Measurements from ENCODE around the gene ETV5. TPM values are rescaled to one million over a fixed set of nuclear protein-coding genes. Genes with fewer than 3 reads are reported as not detected.

ETV5 gene
- total RNA-seq, 1 donor from 2014 or later, result 22.9 TPM

GRCh38 chr3:186082150-186082549 is 26.7 kb downstream of the ETV5 start:
- TF ChIP-seq, protein P1, sequence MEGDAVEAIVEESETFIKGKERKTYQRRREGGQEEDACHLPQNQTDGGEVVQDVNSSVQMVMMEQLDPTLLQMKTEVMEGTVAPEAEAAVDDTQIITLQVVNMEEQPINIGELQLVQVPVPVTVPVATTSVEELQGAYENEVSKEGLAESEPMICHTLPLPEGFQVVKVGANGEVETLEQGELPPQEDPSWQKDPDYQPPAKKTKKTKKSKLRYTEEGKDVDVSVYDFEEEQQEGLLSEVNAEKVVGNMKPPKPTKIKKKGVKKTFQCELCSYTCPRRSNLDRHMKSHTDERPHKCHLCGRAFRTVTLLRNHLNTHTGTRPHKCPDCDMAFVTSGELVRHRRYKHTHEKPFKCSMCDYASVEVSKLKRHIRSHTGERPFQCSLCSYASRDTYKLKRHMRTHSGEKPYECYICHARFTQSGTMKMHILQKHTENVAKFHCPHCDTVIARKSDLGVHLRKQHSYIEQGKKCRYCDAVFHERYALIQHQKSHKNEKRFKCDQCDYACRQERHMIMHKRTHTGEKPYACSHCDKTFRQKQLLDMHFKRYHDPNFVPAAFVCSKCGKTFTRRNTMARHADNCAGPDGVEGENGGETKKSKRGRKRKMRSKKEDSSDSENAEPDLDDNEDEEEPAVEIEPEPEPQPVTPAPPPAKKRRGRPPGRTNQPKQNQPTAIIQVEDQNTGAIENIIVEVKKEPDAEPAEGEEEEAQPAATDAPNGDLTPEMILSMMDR (IDR thresholded peaks at IDR 0.05), result no peak
- no peak overlapping the region for H3K4me3 Mint-ChIP-seq (ENCODE audit: unreplicated experiment)
- no peak overlapping the region for H3K27ac Mint-ChIP-seq (ENCODE audit: unreplicated experiment)
- no peaks in the 10 kb centered on the region for H3K9me3 Mint-ChIP-seq (ENCODE audit: low read depth)
- no peak for DNase-seq (ENCODE audit: low spot score)
- peaks cover 7% of the 10 kb centered on the region for H3K4me1 Mint-ChIP-seq (ENCODE audit: low read depth)
- peaks cover 3% of the 10 kb centered on the region for H3K36me3 Mint-ChIP-seq (ENCODE audit: low read depth)
- no peaks in the 10 kb centered on the region for H3K27me3 Mint-ChIP-seq (ENCODE audit: low read depth)

- Mint-ChIP-seq H3K27ac (ENCODE audit: unreplicated experiment) (no peak overlapping the region), H3K4me1 (ENCODE audit: low read depth) (peaks cover 7% of the 10 kb centered on the region), H3K4me3 (ENCODE audit: unreplicated experiment) (no peak overlapping the region), H3K9me3 (ENCODE audit: low read depth) (no peaks in the 10 kb centered on the region), H3K36me3 (ENCODE audit: low read depth) (peaks cover 3% of the 10 kb centered on the region), H3K27me3 (ENCODE audit: low read depth) (no peaks in the 10 kb centered on the region)
- DNase-seq (ENCODE audit: low spot score), result no peak
- TF ChIP-seq, protein P1 (IDR thresholded peaks at IDR 0.05), result no peak
These were observed 27.2 kb downstream of the ETV5 start for GRCh38 chr3:186081678-186082077.

- H3K36me3 Mint-ChIP-seq (ENCODE audit: low read depth), result peaks cover 3% of the 10 kb centered on the region
- peaks cover 7% of the 10 kb centered on the region for H3K4me1 Mint-ChIP-seq (ENCODE audit: low read depth)
- TF ChIP-seq, protein P1 (IDR thresholded peaks at IDR 0.05), result no peak
- H3K9me3 Mint-ChIP-seq (ENCODE audit: low read depth), result no peaks in the 10 kb centered on the region
- no peaks in the 10 kb centered on the region for H3K27me3 Mint-ChIP-seq (ENCODE audit: low read depth)
- no peak for DNase-seq (ENCODE audit: low spot score)
- no peak overlapping the region for H3K27ac Mint-ChIP-seq (ENCODE audit: unreplicated experiment)
- no peak overlapping the region for H3K4me3 Mint-ChIP-seq (ENCODE audit: unreplicated experiment)
These were observed 27.9 kb downstream of the ETV5 start for GRCh38 chr3:186080849-186081438.

DNA sequence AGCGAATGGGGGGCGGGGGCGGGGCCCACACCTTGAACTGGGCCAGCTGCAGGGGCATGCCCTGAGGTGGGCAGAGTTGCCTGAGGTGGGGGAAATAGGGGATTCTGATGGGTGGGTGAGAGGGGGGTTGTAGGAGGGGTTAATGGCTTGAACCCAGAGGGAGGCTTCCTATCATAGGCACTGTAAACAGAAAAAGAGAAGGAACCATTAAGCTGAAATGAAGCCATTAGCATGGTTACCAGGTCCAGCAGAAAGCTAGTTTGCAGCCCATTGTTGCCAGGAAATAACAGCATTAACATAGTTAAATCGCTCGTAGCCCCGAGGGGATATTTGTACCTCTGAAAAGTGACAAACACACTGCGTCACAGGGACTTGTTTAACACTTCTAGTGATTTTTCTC is 29.0 kb downstream of the ETV5 start:
- TF ChIP-seq, protein P1 (IDR thresholded peaks at IDR 0.05), result no peak
- Mint-ChIP-seq H3K4me1 (ENCODE audit: low read depth) (peaks cover 7% of the 10 kb centered on the region), H3K27ac (ENCODE audit: unreplicated experiment) (no peak overlapping the region), H3K9me3 (ENCODE audit: low read depth) (peaks cover 6% of the 10 kb centered on the region), H3K4me3 (ENCODE audit: unreplicated experiment) (no peak overlapping the region), H3K27me3 (ENCODE audit: low read depth) (no peaks in the 10 kb centered on the region), H3K36me3 (ENCODE audit: low read depth) (peaks cover 7% of the 10 kb centered on the region)
- DNase-seq (ENCODE audit: low spot score), result no peak

- Mint-ChIP-seq H3K9me3 (ENCODE audit: low read depth) (peaks cover 8% of the 10 kb centered on the region), H3K27me3 (ENCODE audit: low read depth) (no peaks in the 10 kb centered on the region), H3K36me3 (ENCODE audit: low read depth) (peaks cover 11% of the 10 kb centered on the region), H3K4me3 (ENCODE audit: unreplicated experiment) (no peak overlapping the region), H3K27ac (ENCODE audit: unreplicated experiment) (no peak overlapping the region), H3K4me1 (ENCODE audit: low read depth) (peaks cover 4% of the 10 kb centered on the region)
- TF ChIP-seq, protein P1 (IDR thresholded peaks at IDR 0.05), result no peak
- no peak for DNase-seq (ENCODE audit: low spot score)
These were observed 31.4 kb downstream of the ETV5 start for GRCh38 chr3:186077466-186077865.

All from chondrocyte (in vitro differentiated cells).